H1 (cell line): ENCODE measurements around the gene DDX55.

Experiments used
- BACH1 ChIP-seq: IDR thresholded peaks from 2 replicates; pipeline ENCODE4 v1.6.1; 2012; ENCODE audit warnings: low read length, improper control_type of control experiment
- EP300 ChIP-seq, 2 experiments: IDR thresholded peaks; 1 replicate in 1 of 2; 2 replicates in 1 of 2; pipeline ENCODE4 v1.6.1; 2011 to 2012; ENCODE audit warnings: low read depth in 2 of 2, low read length in 2 of 2, mild to moderate bottlenecking in 2 of 2, borderline replicate concordance in 1 of 2, inconsistent platforms in 1 of 2, moderate library complexity in 1 of 2
- EZH2 ChIP-seq: fragments of 200-600 bp; sonication (generic); IDR thresholded peaks from 2 replicates; pipeline ENCODE4 v1.7.1; 2012; ENCODE audit warnings: low read depth, mild to moderate bottlenecking, moderate library complexity, low read length, inconsistent platforms; ENCODE audit not compliant: severe bottlenecking
- HDAC6 ChIP-seq: IDR thresholded peaks from one replicate; pipeline ENCODE4 v1.7.1; 2012; ENCODE audit warnings: low read depth, mild to moderate bottlenecking, inconsistent platforms, low read length, moderate library complexity
- KDM4A ChIP-seq: IDR thresholded peaks from one replicate; pipeline ENCODE4 v1.7.1; 2012; ENCODE audit warnings: low read depth, mild to moderate bottlenecking, moderate library complexity, low read length, inconsistent platforms; ENCODE audit not compliant: severe bottlenecking
- POLR2A ChIP-seq, 2 experiments: IDR thresholded peaks; 1 replicate in 1 of 2; 2 replicates in 1 of 2; pipeline ENCODE4 v1.6.1; 2011; ENCODE audit warnings: low read depth in 2 of 2, low read length in 2 of 2, mild to moderate bottlenecking in 2 of 2; ENCODE audit errors: control extremely low read depth in 1 of 2
- RXRA ChIP-seq: IDR thresholded peaks from 2 replicates; pipeline ENCODE4 v1.6.1; 2011; ENCODE audit warnings: low read depth, mild to moderate bottlenecking, low read length, moderate library complexity; ENCODE audit not compliant: insufficient read depth
- TEAD4 ChIP-seq: IDR thresholded peaks from 2 replicates; pipeline ENCODE4 v1.6.1; 2012; ENCODE audit warnings: low read depth, low read length, inconsistent platforms, mixed read lengths
- TF ChIP-seq, protein P1 (sequence below), 3 experiments: IDR thresholded peaks; 1 replicate in 2 of 3; 2 replicates in 1 of 3; pipeline versions ENCODE4 v1.5.1 to v1.6.1; 2011; ENCODE audit warnings: low read length in 3 of 3, mild to moderate bottlenecking in 3 of 3, inconsistent platforms in 2 of 3, low read depth in 1 of 3, moderate library complexity in 1 of 3; ENCODE audit not compliant: insufficient read depth in 1 of 3; ENCODE audit errors: control extremely low read depth in 1 of 3
- TF ChIP-seq, protein P2 (sequence below): IDR thresholded peaks from 2 replicates; pipeline ENCODE4 v1.6.1; 2012; ENCODE audit warnings: low read length, inconsistent platforms

- TF ChIP-seq EZH2 (no peak), POLR2A (IDR thresholded peaks at IDR 0.05; ENCODE audit: control extremely low read depth in 1 of 2, low read depth in 2 of 2, low read length in 2 of 2) (no peak), EP300 (IDR thresholded peaks at IDR 0.05; ENCODE audit: borderline replicate concordance in 1 of 2, low read depth in 2 of 2, low read length in 2 of 2) (no peak), HDAC6 (no peak), TEAD4 (no peak), RXRA (no peak), KDM4A (no peak), BACH1 (no peak)
- TF ChIP-seq, protein P1, sequence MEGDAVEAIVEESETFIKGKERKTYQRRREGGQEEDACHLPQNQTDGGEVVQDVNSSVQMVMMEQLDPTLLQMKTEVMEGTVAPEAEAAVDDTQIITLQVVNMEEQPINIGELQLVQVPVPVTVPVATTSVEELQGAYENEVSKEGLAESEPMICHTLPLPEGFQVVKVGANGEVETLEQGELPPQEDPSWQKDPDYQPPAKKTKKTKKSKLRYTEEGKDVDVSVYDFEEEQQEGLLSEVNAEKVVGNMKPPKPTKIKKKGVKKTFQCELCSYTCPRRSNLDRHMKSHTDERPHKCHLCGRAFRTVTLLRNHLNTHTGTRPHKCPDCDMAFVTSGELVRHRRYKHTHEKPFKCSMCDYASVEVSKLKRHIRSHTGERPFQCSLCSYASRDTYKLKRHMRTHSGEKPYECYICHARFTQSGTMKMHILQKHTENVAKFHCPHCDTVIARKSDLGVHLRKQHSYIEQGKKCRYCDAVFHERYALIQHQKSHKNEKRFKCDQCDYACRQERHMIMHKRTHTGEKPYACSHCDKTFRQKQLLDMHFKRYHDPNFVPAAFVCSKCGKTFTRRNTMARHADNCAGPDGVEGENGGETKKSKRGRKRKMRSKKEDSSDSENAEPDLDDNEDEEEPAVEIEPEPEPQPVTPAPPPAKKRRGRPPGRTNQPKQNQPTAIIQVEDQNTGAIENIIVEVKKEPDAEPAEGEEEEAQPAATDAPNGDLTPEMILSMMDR (IDR thresholded peaks at IDR 0.05; ENCODE audit: control extremely low read depth in 1 of 3, insufficient read depth in 1 of 3, low read depth in 1 of 3, low read length in 3 of 3): no peak
- TF ChIP-seq, protein P2, sequence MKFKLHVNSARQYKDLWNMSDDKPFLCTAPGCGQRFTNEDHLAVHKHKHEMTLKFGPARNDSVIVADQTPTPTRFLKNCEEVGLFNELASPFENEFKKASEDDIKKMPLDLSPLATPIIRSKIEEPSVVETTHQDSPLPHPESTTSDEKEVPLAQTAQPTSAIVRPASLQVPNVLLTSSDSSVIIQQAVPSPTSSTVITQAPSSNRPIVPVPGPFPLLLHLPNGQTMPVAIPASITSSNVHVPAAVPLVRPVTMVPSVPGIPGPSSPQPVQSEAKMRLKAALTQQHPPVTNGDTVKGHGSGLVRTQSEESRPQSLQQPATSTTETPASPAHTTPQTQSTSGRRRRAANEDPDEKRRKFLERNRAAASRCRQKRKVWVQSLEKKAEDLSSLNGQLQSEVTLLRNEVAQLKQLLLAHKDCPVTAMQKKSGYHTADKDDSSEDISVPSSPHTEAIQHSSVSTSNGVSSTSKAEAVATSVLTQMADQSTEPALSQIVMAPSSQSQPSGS: no peak
Measured at GRCh38 chr12:123598522-123598921, 3.4 kb upstream of the DDX55 start.
